HEK293T (cell line): ENCODE results near the gene ARG2.

ENCODE experiments used
- ARNT ChIP-seq: fragments of 450-650 bp; IDR thresholded peaks from 2 replicates; pipeline ENCODE4 v1.6.1; 2017; ENCODE audit warnings: mild to moderate bottlenecking
- BHLHE40 ChIP-seq: fragments of 450-650 bp; IDR thresholded peaks from 2 replicates; pipeline ENCODE4 v1.6.1; 2016; ENCODE audit warnings: mild to moderate bottlenecking, moderate library complexity, borderline replicate concordance
- HDGF ChIP-seq: fragments of 450-650 bp; IDR thresholded peaks from 2 replicates; pipeline ENCODE4 v1.6.1; 2017; ENCODE audit warnings: antibody characterized with exemption, borderline replicate concordance
- SUZ12 ChIP-seq: fragments of 450-650 bp; IDR thresholded peaks from 2 replicates; pipeline ENCODE4 v1.6.1; 2016; ENCODE audit warnings: mild to moderate bottlenecking

DNA sequence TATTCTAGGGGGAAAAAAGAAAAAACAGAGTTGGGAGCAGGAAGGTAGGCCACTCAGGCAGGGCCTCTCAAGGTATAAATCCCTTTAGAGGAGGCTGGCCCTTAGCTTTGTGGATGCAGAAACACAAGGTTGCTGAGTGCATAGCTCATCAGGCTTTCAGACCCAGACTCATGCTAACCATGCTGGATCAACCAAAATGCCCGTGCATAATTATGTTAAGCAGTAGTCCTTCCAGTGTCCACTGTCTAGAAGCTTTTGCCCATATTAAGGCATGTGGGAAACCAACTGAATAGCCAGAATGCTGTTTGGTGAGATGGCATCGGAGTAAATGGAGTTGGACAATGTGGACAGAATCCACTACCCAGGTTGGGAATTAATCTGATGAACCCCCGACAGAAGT is 18.9 kb downstream of the ARG2 start:
- no peak for TF ChIP-seq BHLHE40
- TF ChIP-seq HDGF = no peak
- no peak for TF ChIP-seq SUZ12
- TF ChIP-seq ARNT = no peak
